Activated naive CD4-positive, alpha-beta T cell treated with anti-CD3 and anti-CD28 coated beads, Interleukin-2, amount 50 U/mL, for 72 hours (primary cell): Measurements from ENCODE around the gene DNAJB12. TPM values are rescaled to one million over a fixed set of nuclear protein-coding genes. Genes with fewer than 3 reads are reported as not detected.
"Not testable (repeated sequence)": the region's sequence is repeated elsewhere in the genome, so short reads cannot be mapped to it uniquely, and the experiment has no call there.

Experiments used
- ATAC-seq, 2 donors: fragments of 150-1000 bp; cut with Tn5 transposase; 2 replicates each; pipeline ENCODE4 v1.10.0; 2021; ENCODE audit warnings: mild to moderate bottlenecking in 2 of 2, moderate library complexity in 2 of 2
- DNase-seq, 2 donors: peaks; one replicate each; pipeline ENCODE4 v3.0.0; 2021 to 2022; ENCODE audit warnings: low spot score in 2 of 2
- H3K27ac Mint-ChIP-seq, 2 donors: one replicate each; pipeline ENCODE4 v1.8.0; 2022; ENCODE audit warnings: mild to moderate bottlenecking in 2 of 2, mixed read lengths in 2 of 2
- H3K36me3 Mint-ChIP-seq, 2 donors: one replicate each; pipeline ENCODE4 v1.8.0; 2022; ENCODE audit warnings: mixed read lengths in 2 of 2
- H3K9me3 Mint-ChIP-seq, 2 donors: one replicate each; pipeline ENCODE4 v1.8.0; 2022; ENCODE audit warnings: mixed read lengths in 2 of 2
- total RNA-seq, 2 donors: library from RNA; stranded (reverse); gene quantifications; one replicate each; pipeline ENCODE4 v1.2.3, GENCODE V29; 2022

The DNAJB12 gene
- total RNA-seq, 2 donors from 2014 or later: 20.7 to 26.6 TPM

DNA sequence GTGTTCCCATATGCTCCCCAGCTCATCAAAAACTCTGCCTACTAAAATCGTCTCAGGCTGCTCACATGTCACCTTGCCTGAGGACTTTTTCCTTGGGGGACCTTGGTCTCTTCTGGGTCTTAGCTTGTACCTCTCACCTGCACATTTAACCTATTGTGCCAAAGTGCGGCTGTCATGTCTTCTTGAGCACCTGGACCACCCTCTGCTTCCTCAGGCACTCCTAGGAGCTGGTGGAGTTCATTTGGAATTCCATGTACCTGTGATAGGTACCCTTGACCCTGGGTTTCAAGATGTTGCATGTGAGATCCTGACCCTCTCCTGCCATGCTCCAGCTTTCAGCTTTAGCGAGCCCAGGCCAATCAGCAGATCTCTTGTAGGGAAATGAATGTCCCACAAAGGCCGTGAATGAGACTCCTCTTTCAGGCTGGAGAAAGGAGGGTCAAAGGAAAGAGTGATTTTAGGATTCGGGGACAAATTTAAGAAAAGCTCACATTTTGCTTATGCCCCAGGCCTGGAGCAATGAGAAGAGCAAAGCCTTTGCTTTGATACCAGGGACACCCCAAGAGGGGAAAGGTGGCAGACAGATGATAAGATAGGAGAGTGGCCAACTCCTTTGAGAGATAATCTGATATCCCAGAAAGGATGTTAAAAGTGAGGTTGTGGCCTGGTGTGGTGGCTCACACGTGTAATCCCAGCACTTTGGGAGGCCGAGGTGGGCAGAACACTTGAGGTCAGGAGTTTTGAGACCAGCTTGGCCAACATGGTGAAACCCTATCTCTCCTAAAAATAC is 10.6 kb upstream of the DNAJB12 start:
- no peak for DNase-seq
- ATAC-seq: no peak
- H3K27ac Mint-ChIP-seq: peak overlapping the region; percentile 10 to 14
- H3K9me3 Mint-ChIP-seq: no peaks in the 10 kb centered on the region
- H3K36me3 Mint-ChIP-seq: no peaks in the 10 kb centered on the region

GRCh38 chr10:72364239-72364777 is 9.6 kb upstream of the DNAJB12 start:
- H3K36me3 Mint-ChIP-seq: no peaks in the 10 kb centered on the region
- ATAC-seq (peak; percentile 96 to 99), DNase-seq (peak; percentile 81 to 85)
- no peaks in the 10 kb centered on the region for H3K9me3 Mint-ChIP-seq
- peak overlapping the region; percentile 14 to 74 for H3K27ac Mint-ChIP-seq

GRCh38 chr10:72356987-72357386 is 2.3 kb upstream of the DNAJB12 start:
- no peak overlapping the region for H3K27ac Mint-ChIP-seq
- peaks cover 16 to 17% of the 10 kb centered on the region in 2 donors for H3K36me3 Mint-ChIP-seq
- DNase-seq: no peak
- ATAC-seq: no peak
- H3K9me3 Mint-ChIP-seq: peaks cover 0 to 5% of the 10 kb centered on the region in 2 donors

DNA sequence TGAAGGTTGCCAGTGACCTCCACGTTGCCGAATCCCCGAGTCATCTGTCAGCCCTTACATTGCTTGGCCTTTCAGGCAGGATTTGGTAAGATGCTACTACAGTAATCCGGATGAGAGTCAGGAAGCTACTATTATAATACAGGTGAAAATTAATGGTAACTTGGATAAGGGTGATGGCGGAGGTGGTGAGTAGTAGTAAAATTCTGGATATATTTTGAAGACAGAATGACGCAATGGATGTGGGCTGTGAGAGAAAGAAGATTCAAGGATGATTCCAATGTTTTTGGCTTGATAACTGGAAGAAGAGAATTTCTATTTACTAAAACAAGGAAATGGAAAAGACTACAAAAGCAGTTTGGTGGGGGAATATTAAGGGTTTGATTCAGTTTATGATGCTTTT is 1.4 kb upstream of the DNAJB12 start:
- Mint-ChIP-seq H3K27ac (no peak overlapping the region), H3K9me3 (peaks cover 0 to 5% of the 10 kb centered on the region in 2 donors), H3K36me3 (peaks cover 16 to 20% of the 10 kb centered on the region in 2 donors)
- DNase-seq (no peak), ATAC-seq (no peak)

DNA sequence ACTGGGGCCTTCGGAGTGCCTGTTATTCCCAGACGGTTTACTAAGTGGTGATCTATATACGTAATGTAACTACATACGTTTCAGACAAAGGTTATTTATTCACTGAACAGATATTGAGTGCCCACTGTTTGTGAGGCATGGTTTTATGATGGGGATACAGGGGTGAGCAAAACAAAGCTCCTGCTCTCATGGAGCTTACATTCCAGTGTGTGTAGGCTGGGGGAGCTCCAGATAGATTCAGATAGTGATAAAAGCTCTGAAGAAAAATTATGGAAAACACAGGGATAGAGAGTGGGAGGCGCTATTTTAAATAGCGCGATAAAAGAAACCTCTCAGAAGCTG is 466 bp upstream of the DNAJB12 start:
- ATAC-seq: peak in 1 of 2 donors; percentile 33
- DNase-seq: no peak
- Mint-ChIP-seq H3K9me3 (peaks cover 0 to 5% of the 10 kb centered on the region in 2 donors), H3K36me3 (peaks cover 16 to 20% of the 10 kb centered on the region in 2 donors), H3K27ac (peak overlapping the region; percentile 93 to 96)

- DNase-seq (no peak), ATAC-seq (peak in 1 of 2 donors; percentile 13)
- H3K36me3 Mint-ChIP-seq: peaks cover 16 to 20% of the 10 kb centered on the region in 2 donors
- H3K27ac Mint-ChIP-seq: peak overlapping the region; percentile 93 to 96
- peaks cover 0 to 5% of the 10 kb centered on the region in 2 donors for H3K9me3 Mint-ChIP-seq
Measured at GRCh38 chr10:72353965-72354355, 759 bp downstream of the DNAJB12 start.

DNA sequence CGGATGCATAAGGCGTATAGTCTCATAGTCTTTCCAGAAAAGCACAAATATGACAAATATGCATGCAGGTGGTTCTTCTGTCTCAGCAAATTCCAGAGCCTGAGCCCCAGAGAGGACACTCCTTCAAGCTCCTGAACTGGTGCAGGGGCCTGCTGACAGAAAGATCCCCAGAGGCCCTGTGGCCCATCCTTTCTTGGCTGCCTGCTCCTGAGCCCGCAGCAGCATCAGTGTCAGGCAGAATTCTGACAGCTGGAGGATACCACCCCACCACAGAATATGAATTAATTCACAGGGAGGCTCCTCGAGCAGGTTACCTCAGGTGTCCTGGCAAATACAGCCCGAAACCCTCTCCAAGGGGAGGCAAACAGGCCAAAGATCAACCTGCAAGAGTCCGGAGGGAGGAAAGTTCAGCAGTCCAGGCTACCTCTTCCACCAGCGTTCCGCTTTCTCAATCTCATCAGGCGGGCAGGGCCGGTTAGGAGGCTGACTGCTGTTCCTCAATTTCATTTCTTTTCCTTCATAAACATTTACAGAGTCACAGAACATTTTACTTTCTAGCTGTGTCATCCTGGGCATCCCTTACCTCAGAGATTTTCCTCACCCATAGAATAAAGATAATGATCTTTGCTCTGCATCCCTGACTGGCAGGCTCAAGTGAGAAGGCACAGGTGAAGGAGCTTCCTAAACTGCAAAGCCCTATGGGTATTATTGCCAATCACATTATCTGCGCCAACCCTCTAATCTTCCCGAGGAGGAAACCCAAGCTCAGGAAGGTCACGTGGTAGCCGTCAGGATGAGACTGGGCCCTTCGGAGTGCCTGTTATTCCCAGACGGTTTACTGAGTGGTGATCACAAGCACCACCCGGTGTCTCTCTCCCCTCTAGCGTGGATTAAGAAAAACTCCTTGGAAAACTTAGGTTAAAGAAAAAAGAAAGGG is 1.4 kb downstream of the DNAJB12 start:
- ATAC-seq: no peak
- no peak for DNase-seq
- Mint-ChIP-seq H3K27ac (peak overlapping the region; percentile 93 to 96), H3K9me3 (peaks cover 0 to 5% of the 10 kb centered on the region in 2 donors), H3K36me3 (peaks cover 16 to 20% of the 10 kb centered on the region in 2 donors)

GRCh38 chr10:72351479-72351878 is 3.2 kb downstream of the DNAJB12 start:
- H3K27ac Mint-ChIP-seq: peak overlapping the region in 1 of 2 donors; percentile 50
- peaks cover 16 to 20% of the 10 kb centered on the region in 2 donors for H3K36me3 Mint-ChIP-seq
- H3K9me3 Mint-ChIP-seq: peaks cover 0 to 5% of the 10 kb centered on the region in 2 donors

DNA sequence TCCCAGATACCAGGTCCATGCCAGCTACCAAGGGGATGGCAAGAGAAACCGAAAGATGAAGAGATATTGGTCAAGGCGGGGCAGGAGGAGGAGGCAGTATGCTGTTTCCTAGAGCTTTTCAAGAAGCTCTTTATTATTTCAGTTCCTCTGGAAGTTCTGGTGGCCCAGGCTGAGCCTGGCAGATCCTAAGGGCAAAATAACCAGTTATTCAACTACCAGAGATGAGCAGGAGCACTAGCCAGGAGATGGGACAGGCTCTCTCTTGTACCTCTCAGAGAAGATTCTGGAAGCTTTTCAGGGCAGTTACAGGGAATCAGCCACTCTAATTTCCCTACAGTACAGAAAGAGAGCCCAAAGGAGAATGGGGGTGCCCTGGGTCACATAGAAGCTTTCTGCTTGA is 5.3 kb downstream of the DNAJB12 start:
- Mint-ChIP-seq H3K9me3 (no peaks in the 10 kb centered on the region), H3K36me3 (peaks cover 4 to 13% of the 10 kb centered on the region in 2 donors), H3K27ac (peak overlapping the region in 1 of 2 donors; percentile 84)
- ATAC-seq: no peak
- DNase-seq: no peak

More at GRCh38 chr10:72351479-72351878, 3.2 kb downstream of the DNAJB12 start:
- DNase-seq (no peak), ATAC-seq (no peak)

GRCh38 chr10:72348282-72348681 is 6.4 kb downstream of the DNAJB12 start:
- peaks cover 0 to 9% of the 10 kb centered on the region in 2 donors for H3K36me3 Mint-ChIP-seq
- H3K27ac Mint-ChIP-seq: peak overlapping the region in 1 of 2 donors; percentile 36
- no peaks in the 10 kb centered on the region for H3K9me3 Mint-ChIP-seq
- DNase-seq (no peak), ATAC-seq (no peak)

- H3K36me3 Mint-ChIP-seq, H3K27ac Mint-ChIP-seq, ATAC-seq, H3K9me3 Mint-ChIP-seq, DNase-seq: not testable (repeated sequence)
Measured at GRCh38 chr10:72346117-72346516, 8.6 kb downstream of the DNAJB12 start.

GRCh38 chr10:72344932-72345331 is 9.8 kb downstream of the DNAJB12 start:
- peak; percentile 10 to 82 for ATAC-seq
- peak in 1 of 2 donors; percentile 77 for DNase-seq
- H3K9me3 Mint-ChIP-seq: no peaks in the 10 kb centered on the region
- peak overlapping the region; percentile 42 to 79 for H3K27ac Mint-ChIP-seq
- H3K36me3 Mint-ChIP-seq: peaks cover 0 to 7% of the 10 kb centered on the region in 2 donors

- Mint-ChIP-seq H3K9me3 (no peaks in the 10 kb centered on the region), H3K36me3 (peaks cover 2 to 7% of the 10 kb centered on the region in 2 donors)
- no peak for DNase-seq
Measured at GRCh38 chr10:72342911-72343310, 11.8 kb downstream of the DNAJB12 start.

GRCh38 chr10:72340510-72341261 is 14.0 kb downstream of the DNAJB12 start:
- Mint-ChIP-seq H3K36me3 (peaks cover 11 to 13% of the 10 kb centered on the region in 2 donors), H3K27ac (peak overlapping the region in 1 of 2 donors; percentile 55), H3K9me3 (no peaks in the 10 kb centered on the region)
- peak; percentile 80 to 89 for DNase-seq
- peak; percentile 28 to 48 for ATAC-seq

More at GRCh38 chr10:72342911-72343310, 11.8 kb downstream of the DNAJB12 start:
- no peak for ATAC-seq
- peak overlapping the region; percentile 68 to 85 for H3K27ac Mint-ChIP-seq

DNA sequence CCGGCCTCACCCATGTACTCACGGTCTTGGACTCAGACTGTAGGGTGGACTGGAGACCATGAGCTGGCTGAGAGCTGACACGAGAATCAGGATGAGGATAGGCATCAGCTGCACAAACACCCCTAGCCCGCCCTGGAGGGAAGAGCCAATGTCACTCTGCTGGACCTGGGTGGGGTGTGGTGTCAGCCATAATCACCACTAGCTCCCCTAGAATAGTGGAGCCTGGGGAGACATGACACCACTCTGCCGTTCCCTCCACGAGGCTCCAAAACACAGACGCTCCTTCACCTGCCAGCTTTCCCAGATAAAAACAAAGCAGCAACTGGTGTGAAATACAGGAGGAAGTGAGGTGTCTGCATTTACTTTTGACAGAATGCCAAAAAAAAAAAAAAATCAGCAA is 16.5 kb downstream of the DNAJB12 start:
- DNase-seq (no peak), ATAC-seq (no peak)
- Mint-ChIP-seq H3K27ac (no peak overlapping the region), H3K9me3 (no peaks in the 10 kb centered on the region), H3K36me3 (peaks cover 13 to 23% of the 10 kb centered on the region in 2 donors)

DNA sequence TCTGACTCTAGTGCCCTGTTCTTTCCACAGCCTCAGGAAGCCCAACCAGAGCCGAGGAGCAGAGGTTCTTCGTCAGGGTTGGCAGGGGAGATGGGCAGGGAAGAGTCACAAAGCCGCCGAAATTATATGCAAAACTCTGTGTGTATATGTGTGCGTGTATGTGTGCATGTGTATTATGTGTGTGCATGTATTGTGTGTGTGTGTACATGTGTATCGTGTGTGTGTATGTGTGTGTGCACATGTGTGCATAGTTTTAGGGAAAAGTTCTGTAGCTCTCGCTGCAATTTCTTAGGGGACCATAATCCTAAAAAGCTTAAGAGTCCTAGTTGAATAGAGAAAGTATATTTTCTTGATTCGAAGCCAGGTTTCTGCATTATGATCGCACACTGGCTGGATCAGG is 17.0 kb downstream of the DNAJB12 start:
- Mint-ChIP-seq H3K27ac (no peak overlapping the region), H3K36me3 (peaks cover 13 to 27% of the 10 kb centered on the region in 2 donors), H3K9me3 (no peaks in the 10 kb centered on the region)
- no peak for DNase-seq
- no peak for ATAC-seq
